Right forelimb (tissue), 1 donor: ENCODE results near the gene ZMYM1.
"Not testable (repeated sequence)": the region's sequence is repeated elsewhere in the genome, so short reads cannot be mapped to it uniquely, and the experiment has no call there.

ENCODE experiments used
- DNase-seq: peaks from one replicate; pipeline ENCODE4 v3.0.0-alpha.2; 2018

The ZMYM1 gene

DNA sequence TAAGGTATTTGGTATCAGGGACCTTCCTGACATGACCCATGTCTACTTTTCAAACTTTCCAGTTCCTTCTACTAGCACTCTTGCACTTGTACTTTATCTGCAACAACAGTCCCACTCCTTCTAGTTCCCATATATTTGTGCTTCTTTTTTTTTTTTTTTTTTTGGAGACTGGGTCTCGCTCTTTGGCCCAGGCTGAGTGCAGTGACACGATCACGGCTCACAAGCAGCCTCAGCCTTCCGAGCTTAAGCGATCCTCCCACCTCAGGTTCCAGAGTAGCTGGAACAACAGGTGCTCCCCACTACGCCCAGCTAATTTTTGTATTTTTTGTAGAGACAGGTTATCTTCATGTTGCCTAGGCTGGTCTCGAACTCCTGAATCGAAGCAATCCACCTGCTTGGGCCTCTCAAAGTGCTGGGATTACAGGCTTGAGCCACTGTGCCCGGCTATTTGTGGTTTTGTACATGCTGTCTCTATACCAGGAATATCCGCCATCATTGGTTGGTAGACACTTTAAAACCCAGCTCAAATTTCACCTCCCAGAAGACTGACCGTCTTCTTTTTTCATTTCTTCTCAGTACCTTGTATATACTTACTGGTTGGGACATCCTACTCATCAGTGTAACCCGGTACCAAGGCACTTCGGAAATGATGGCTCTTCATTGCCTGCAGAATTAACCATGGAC, 1.1 kb downstream of the ZMYM1 start:
- no peak for DNase-seq

DNA sequence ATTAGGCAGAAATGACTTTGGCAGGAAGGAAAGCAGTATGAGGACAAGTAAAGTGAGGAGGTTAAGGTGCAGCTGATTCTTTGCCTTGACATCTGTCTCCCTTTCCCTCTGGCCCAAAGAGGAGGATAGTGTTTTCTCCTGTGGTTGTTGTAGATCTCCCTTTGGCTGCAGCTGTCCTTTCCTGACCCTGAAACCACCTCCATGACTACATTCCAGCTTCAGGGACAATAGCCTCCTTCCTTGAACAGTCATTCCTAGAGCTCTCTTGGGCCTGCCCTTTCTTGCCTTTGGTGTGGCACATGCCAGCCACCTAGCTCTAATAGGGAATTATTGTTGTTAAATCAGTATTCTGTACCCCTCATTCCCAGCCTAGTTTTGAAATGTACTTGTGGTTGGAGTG, 6.2 kb downstream of the ZMYM1 start:
- no peak for DNase-seq

DNA sequence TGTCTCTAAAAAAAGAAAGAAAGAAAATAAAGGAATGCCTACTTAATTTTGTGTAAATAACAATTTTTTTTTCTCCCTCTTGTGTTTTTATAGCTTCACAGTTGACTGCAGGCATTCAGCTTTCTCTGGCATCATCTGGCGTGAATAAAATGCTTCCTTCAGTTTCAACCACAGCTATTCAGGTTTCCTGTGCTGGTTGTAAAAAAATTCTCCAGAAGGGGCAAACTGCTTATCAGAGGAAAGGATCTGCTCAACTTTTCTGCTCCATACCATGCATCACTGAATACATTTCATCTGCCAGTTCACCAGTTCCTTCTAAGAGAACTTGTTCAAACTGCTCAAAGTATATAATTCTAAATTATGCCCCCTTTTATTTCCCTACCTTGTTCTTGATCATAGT, 18.0 kb downstream of the ZMYM1 start:
- DNase-seq: no peak

DNA sequence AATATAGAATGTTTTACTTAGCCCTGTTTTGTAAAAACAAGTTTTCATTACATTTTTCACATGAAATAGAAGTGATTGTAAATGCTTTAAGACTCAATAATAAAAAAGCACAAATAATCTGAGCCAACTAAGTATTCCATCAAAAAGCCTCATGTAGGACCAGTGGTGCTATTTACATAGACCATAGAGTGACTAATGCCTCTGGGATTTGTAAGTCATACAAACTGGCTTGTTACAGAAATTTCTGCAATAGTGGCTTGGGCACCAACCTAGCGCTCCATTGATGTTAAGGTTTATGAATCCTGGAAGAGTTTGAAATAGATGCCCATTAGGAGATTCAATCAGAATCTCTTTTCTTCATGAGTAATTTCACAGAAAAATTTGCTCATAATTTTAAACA, 31.9 kb downstream of the ZMYM1 start:
- DNase-seq: no peak

DNA sequence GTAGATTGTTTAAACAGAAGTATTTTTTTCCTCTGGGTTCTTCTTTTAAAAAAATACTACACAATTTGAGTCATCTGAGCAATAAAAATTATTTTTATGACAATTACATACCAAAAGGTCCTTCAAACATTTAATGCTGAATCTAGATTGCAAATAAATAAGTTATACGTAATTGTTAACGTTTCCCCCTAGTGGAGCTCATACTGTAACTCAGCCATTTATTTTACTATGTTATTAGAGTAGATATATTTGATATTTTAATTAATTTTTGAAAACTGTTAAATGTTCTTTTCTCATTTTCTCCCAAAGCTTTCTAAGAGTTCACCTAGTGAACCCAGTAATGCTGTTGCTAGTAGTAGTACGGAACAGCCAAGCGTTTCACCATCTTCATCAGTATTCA, 33.5 kb downstream of the ZMYM1 start:
- DNase-seq: no peak

DNA sequence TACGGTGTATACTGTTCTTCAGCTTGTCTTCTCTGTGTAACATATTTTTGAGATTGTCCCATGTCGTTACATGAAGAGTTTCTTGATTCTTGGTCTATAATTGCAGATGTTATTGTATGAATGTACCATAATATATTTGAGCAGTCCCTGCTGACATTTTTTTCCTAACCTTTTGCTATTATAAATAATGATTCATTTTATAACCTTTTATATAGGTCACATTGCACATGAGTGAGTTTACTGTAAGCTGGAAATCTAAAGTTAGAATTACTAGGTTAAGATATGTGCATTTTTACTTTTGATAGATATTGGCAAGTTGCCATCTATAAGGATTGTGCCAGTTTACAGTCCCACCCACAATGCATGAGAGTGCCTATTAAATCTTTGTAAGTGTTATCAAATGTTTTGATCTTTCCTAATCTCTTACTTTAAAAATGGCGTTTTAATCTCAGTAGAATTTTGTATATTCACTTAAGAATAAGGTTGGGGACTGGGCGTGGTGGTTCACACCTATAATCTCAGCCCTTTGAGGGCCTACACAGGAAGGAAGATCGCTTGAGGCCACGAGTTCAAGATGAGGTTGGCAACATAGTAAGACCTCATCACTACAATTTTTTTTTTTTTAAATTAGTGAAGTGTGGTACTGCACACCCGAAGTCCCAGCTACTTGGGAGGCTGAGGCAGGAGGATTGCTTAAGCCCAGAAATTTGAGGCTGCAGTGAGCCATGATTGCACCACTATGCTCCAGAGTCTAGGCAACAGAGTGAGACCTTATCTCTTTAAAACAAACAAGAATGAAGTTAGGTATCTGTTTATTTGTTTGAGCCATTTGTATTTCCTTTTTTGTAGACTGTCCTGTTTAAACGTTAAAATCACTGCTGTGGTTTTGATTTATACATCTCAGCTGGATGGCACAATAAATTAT, 36.5 kb downstream of the ZMYM1 start:
- DNase-seq: no peak

DNA sequence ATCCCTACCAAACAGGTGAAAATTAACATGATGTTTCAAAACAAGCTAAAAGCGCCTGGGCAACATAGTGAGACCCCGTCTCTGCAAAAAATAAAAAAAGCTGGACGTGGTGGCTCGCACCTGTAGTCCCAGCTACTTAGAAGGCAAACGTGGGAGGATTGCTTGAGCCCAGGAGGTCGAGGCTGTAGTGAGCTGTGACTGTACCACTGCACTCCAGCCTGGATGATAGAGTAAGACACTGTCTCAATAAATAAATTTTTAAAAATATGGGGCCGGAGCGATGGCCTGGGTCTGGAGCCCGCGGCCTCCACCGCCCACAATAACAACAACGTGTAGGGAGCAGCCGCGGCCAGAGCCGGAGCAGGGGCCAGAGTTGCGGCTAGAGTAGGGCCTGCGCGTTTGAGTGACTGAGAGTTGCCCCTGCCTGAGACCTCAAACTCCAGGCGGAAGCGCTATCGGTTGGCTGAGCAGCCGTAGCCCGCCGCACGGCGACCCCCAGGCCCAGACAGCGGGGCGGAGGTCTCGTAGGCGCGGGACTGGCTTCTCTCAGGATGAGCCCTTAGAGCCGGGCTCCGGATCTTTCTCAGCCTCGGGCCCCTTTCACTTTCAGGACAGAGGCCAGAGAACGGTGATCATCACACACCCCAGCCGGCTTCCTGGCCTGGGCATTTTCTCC, 41.4 kb downstream of the ZMYM1 start:
- DNase-seq: peak; percentile 50

DNA sequence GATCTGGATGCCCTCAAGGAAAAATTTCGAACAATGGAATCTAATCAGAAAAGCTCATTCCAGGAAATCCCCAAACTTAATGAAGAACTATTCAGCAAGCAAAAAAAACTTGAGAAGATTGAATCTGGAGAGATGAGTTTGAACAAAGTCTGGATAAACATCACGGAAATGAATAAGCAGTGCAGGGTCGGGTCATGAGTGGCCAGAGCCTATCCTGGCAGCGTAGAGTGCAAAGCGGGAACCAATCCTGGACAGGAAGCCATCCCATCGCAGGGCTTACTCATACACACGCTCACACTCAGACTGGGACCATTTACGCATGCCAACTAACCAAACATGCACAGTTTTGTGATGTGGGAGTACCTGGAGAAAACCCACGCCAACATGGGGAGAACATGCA, 43.1 kb downstream of the ZMYM1 start:
- no peak for DNase-seq

DNA sequence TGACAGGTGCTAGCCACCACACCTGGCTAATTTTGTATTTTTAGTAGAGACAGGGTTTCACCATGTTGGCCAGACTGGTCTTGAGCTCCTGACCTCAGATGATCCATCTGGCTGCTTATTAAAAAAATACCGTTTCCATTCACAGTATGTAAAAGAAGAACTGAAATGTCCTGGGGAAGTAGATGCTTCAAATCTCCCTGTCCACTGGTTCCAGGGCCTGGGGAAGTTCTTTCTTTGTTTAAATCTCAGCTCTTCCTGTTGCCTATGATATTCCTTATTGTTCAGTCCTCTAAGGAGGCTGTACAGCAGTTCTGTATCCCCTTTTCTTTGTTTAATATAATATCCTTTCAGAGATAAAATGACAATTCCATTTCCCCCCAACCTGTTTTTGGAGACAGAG, 47.4 kb downstream of the ZMYM1 start:
- no peak for DNase-seq

DNA sequence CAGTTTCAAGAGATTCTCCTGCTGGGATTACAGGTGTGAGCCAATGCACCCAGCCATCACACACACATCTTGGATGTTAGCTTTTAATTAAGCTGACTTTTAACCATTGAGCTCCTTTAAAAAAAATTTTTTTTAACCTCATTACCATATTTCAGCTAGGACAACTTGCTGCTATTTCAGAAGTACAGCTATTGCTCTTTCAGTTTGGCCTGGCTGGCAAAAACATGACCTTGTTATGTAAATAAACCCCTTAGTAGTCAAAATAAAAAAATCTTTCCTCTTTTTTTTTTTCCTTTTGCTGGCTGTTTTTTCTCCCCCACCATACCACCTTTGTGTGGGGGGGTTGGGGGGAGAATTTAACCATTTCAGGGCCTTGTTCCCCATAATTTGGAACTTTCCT, 49.9 kb downstream of the ZMYM1 start:
- DNase-seq: no peak

DNA sequence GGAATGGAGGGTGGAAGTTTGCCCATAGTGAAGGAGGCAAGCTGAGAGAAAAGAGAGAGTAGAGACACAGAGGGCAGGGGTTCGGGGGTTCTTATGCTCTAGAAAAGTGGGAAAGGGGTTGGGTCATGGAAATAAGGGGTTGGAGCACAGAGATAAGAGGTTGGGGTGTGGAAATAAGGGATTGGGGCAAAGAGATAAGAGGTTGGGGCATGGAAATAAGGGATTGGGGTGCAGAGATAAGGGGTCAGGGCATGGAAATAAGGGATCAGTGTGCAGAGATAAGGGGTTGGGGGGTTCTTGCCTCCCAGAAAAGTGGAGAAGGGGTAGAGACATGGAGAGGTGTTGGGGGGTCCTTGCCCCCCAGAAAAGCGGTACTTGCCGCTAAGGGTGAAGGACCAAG, 57.6 kb downstream of the ZMYM1 start:
- DNase-seq: no peak

DNA sequence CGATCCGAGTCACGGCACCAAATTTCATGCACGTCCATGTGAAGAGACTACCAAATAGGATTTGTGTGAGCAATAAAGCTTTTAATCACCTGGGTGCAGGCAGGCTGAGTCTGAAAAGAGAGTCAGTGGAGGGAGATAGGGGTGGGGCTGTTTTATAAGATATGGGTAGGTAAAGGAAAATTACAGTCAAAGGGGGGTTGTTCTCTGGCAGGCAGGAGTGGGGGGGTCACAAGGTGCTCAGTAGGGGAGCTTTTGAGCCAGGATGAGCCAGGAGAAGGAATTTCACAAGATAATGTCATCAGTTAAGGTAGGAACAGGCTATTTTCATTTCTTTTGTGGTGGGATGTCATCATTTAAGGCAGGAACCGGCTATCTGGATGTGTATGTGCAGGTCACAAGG, 58.4 kb downstream of the ZMYM1 start:
- not testable (repeated sequence) for DNase-seq

DNA sequence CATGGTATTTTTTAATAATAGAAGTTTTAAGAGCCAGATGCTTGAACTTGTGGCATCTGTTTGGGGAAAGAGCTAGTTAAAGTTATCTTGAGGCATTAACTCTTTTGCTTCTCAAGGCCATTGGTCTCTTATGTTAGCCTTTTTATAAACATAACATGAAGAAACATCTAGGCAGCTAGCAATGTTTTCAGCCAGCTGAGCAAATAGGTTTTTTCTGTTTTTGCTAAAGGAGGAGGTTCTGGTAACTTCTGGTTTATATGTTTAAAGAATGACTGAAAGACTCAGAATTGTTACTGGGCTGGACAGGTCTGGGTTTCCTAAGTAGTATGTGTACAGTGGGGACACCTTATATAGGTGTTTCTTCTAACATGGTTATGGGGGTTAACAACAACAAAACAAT, 63.1 kb downstream of the ZMYM1 start:
- not testable (repeated sequence) for DNase-seq

DNA sequence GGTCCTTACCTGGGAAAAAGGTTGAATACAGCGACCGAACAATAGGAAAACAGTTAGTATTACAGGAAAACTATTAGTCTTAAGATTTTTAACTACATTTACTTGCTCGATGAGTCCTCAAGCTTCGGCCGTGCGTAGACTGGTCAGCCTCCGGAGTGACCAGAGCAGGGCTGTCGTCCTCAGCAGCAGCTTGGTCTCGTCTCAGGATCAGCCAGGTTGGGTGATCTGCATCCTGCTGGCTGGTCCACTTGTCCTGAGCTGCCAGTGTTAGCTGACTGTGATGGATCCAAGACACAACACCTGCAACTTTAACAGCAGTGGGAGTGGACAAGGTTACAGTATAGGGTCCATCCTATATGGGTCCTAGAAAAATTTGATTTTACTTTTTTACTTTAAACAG, 63.5 kb downstream of the ZMYM1 start:
- not testable (repeated sequence) for DNase-seq

DNA sequence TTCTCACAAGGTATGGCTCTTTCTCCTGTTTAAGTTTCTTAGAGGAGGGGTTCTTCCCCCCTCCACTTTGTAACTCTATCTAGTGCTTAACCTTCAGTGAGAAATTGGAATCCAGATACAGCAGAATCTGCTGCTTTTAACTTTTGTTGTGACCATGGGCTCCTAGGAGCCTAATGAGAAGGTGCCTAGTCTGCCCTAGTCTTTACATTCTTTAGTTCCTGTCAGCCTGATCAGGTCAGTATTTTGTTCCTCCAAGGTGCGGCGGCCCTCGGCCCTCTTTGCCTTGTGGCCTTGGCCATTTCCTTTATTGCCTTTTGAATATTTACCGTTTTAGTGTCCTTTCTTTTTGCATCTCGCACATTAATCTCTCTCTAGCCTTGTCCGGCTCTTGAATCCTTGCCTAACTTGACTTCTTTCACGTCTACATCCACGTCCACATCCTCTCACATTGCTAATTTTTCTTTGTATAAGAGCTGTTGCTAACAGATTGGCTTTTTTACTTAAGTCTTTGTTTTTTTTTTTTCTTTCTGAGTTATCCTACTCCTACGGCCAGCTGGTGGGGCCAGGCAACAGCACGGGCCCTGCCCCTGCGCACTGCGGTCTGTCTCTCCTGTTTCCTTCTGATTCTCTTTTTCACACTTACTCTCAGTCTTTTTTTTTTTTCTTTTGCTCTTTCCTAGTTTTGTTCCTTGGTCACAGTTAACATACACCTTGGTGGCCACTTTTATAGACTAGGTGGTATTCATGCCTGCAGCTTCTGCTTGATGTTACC, 64.7 kb downstream of the ZMYM1 start:
- DNase-seq: no peak

DNA sequence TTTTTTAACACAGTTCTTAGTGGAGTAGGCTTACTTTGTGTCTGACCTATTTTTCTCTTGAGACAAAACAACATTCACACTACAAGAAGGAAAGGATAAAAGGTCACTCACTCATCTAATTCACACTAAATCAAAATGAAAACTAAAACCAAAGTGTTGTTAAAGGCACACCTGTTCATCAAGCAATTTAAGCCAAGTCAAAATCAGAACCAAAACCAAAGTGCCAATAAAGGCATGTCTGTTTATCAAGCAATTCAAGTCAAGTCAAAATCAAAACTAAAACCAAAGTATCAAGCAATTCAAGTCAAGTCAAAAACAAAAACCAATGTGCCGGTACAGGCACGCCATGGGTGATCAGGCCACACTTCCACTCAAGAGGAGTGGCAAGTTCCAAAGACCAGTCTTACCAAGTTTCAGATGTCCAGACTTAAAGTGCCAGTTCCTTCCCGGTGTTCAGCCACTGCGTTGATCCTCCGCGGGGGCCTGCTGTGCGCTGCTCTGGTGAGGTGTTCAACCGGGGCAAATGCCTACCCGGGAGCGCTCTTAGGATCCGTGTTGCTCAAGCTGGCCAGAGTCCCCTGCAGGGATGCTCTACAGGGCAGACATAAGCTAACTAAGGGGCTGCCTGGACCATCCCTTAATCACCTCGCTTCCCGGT, 66.8 kb downstream of the ZMYM1 start:
- DNase-seq: not testable (repeated sequence)

DNA sequence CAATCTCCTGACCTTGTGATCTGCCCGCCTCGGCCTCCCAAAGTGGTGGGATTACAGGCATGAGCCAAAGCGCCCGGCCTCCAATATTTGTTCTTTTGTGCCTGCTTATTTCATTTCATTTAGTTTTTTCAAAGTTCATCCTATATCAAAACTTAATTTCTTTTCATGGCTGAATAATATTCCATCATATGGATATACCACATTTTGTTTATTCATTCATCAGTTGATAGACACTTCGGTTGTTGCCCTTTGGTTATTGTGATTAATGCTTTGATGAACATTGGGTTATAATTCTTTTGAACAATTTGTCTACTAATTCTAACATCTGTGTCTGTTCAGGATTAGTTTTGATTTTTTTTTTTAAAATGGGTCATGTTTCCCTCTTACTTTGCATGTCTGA, 72.0 kb downstream of the ZMYM1 start:
- DNase-seq: no peak

DNA sequence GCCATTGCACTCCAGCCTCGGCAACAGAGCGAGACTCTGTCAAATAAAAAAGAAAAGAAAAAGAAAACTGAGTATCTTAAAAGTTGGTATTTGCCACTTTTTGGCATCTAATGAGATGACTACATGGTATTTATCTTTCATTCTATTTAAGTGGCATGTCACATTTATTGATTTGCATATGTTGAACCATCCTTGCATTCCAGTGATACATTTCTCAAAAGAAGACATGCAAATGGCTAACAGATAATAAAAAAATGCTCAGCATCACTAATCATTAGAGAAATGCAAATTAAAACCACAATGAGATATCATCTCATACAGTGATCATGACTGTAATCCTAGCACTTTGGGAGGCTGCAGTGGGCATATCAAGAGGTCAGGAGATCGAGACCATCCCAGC, 85.7 kb downstream of the ZMYM1 start:
- DNase-seq: no peak
